ENCODE measurements around the gene AGR3.

GRCh38 chr7:16921644-16922257, 40.0 kb upstream of the AGR3 start:
- TF ChIP-seq POLR2A (IDR thresholded peaks at IDR 0.05) = no peak
- TF ChIP-seq CTCF (IDR thresholded peaks at IDR 0.05) = no peak
- peak in 1 of 3 donors; percentile 4 for TF ChIP-seq POLR2AphosphoS5 (IDR thresholded peaks at IDR 0.05)

All from stomach (tissue), 4 donors.